HG03460 (cell line): Measurements from ENCODE around the gene CCDC50.

Experiments used
- ATAC-seq: cut with Tn5 transposase; IDR thresholded peaks from one replicate; pipeline ENCODE4 v1.9.1; 2021; ENCODE audit not compliant: unreplicated experiment

Gene CCDC50

DNA sequence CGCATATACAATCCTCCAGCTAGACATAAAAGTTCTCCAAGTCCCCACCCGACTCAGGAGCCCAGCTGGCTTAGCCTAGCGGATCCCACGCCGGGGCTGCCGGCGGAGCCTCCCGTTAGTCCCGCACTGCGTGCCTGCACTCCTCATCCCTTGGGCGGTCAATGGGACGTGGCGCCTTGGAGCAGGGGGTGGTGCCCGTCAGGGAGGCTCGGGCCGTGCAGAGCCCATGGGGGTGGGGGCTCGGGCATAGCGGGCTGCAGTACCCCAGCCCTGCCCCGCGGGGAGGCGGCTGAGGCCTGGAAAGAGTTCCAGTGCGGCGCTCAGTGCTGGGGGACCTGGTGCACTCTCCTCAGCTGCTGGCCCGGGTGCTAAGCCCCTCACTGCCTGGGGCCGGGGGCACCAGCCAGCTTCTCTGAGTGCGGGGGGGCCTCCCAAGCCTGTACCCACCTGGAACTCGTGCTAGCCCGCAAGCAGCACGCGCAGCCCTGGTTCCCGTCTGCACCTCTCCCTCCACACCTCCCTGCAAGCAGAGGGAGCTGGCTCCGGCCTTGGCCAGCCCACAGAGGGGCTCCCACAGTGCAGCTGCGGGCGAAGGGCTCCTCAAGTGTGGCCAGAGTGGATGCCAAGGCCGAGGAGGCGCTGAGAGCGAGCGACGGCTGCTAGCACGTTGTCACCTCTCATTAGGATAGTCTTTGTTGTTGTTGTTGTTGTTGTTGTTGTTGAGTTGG is 12.2 kb upstream of the CCDC50 start:
- ATAC-seq, result no peak

DNA sequence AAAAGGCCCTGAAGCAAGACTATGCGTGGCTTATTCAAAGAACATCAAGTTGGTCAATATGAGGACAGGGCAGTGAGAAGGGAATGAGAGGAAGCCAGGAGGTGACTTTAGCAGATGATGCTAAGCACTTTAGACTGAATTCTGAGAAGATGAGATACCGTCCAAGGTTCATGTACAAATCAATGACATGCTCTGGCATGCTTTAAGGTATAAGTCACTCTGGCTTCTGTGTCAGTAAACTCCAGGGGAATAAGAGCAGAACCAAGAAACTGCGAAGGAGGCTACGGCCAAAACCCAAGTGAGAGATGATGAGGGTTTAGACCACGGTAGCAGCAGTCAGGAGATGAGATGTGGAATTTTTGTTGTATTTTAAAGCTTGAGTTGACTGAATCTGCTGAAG is 8.9 kb upstream of the CCDC50 start:
- no peak for ATAC-seq

DNA sequence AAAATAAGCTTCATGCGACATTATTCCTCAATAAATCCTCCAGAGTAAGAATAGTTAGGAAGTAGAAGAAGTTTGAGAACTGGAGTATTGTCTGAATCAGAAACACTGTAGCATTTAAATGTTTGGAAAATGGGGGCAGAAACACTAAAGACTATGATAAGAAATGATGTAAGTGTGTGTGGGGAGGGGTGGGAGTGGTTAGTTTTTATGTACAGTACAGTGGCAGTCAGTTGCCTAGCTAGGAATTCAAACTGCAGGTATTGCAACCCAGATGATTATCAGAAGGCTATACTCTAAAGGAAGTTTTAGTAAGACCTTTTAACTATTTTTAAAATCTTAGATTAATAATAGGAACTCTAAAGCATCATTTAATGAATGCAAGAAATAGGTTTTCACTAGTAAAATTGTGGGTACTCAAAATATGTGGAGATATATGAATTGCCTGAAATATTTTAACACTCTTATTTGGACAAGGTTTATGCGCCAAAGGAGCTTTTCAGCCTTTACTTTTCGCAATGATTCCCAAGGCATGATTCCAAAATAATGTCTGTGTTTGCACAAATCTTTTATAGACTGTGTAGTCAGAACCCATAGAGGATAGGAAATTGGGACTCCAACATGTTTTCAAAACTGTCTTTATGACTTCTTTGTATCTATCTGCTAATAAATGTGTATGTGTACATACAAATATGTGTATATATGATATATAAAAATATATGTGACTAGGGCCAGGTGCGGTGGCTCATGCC is 8.0 kb upstream of the CCDC50 start:
- ATAC-seq, result no peak

DNA sequence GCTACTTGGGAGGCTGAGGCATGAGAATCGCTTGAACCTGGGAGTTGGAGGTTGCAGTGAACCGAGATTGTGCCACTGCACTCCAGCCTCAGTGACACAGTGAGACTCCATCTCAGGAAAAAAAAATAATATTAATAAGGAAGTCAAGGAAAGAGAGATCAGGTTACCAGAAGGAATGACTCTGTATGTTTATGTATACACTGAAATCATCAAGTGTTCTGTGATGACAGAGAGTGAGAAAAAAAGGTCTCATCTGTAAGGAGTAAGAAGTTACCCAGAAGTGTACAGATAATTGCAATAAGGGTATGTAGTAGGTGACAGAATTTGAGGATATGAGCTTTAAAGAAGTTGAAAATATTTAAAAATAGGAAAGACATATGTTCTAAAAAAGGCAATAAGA is 4.3 kb upstream of the CCDC50 start:
- ATAC-seq, result no peak

DNA sequence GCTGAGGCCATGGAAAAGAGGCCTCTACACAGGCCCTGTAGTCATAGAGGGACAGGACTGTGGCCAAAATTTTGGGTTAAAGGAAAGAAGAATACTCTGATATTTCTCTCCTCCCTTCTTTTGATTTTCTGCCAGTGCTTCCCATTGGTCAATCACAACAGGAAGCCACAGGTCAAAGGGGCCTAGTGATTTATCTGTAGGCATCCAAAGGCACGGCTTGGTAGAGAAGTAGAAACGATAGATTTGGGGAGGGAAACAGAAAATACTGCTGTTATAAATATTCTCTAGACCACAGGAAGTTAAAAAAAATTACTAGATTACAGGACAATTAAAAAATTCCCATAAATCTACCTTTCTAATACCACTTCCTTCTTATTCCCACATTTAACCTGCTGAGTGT is 1.7 kb upstream of the CCDC50 start:
- no peak for ATAC-seq

DNA sequence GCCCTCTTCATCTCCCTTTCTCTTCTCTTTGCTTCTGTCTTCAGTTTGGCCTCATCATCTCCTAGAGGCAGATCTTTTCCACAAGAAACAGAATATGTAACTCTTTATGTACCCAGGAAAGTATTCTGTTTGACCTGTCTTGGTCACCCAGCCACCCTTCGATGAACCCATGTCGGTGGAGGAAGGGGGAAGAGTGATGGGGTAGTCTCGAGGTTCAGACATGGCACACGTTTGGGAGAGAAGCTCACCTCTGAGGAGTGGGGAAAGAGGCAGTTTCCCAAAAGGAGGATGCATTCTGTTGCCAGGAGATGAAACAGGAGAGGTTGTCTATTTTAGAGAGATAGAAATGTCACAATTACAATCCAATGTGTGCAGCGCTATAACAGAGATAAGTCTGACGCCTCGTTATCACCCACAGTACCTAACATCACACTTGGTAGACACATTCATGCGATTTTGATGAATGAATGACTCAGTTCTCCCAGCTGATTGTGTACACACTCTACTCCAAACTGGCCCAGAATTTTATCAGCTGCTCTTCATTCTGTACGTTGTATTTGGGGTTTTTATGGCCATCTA is 722 bp upstream of the CCDC50 start:
- ATAC-seq, result no peak

DNA sequence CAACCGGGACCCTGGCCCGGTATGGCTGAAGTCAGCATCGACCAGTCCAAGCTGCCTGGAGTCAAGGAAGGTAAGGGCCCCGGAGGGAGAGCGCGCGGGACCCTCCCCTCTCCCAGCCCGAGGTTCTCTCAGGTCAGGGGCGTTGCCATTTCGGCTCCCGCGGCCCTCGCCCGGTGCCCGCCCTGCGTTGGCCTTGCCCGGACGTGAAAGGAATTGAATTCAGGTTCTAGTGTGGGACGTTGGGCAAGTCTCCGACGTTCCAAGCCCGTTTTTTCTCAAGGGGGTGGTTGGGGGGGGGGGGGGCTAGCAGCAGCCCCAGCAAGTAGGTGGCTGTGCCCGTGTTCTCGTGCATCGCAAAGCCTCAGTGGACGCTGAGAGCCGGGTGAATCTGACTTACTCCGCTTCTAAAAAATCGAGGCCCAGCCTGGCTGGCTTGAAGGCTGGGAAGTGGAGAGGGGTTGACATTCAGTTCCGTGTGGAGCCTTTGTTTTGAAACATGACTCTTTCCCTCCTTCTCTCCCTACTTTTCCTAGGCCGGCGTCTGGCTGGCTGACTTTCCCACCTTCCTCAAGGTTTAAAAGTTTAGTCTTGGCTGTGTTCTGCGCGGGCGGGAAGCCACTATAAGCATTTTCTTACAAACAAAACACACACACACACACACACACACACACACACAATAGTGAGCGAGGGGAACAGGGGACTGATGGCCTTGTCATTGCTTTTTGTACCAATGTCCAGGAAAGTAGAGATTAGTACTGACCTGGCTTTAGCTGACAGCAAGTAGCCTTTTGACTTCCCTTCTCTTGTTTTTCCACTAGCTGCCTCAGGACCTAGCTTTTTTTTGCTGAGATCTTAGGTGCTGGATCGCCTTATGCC is 698 bp downstream of the CCDC50 start, which contains the start of gene UTS2B:
TSS of gene UTS2B (minus strand) at position 873 of the 876 bp plus-strand sequence. CDS start 48,337 bp downstream, outside the sequence.
- ATAC-seq, result peak; percentile 31

DNA sequence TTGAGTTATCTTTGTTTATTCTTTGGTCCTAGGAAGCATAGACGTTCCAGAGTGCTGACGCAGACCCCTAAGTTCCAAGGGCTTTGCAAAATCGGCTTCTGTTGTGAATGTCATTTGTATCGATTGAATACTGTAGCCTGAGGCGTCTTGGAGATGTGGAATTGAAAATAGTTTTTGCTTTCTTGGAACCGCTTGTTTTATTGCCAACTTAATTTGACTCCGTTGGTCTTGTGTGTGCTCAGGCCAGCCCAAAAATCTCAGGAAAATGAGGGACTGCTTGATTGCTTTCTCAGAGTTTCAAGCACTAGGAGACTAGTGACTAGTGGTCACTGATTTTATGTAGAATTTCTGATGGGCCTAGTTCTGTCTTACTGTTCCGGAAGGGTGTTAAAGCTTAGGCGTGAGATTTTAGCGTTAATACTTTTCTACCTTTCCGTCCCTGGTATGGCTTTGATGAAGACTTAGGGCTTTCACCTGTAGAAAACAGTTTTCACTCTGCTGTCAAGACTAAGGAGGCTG is 1.4 kb downstream of the CCDC50 start:
- no peak for ATAC-seq

DNA sequence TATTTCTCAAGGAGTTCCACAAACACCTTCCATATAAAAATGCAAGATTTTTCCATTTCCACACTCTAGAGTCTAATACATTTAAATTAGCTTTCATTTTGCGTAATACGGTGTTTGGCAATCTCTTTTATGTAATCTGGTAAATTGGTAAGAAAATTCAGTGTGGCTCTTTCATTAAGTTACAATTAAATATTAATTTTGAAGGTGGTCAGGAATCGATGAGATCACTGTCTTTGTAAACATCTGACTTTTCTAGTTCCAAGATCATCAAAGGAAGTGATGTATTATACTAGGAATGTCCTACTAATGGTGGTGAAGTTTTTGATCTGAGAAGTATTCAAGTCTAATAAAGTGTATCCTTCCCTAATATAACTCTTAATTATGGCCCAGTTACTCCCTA is 2.2 kb downstream of the CCDC50 start:
- ATAC-seq, result no peak

DNA sequence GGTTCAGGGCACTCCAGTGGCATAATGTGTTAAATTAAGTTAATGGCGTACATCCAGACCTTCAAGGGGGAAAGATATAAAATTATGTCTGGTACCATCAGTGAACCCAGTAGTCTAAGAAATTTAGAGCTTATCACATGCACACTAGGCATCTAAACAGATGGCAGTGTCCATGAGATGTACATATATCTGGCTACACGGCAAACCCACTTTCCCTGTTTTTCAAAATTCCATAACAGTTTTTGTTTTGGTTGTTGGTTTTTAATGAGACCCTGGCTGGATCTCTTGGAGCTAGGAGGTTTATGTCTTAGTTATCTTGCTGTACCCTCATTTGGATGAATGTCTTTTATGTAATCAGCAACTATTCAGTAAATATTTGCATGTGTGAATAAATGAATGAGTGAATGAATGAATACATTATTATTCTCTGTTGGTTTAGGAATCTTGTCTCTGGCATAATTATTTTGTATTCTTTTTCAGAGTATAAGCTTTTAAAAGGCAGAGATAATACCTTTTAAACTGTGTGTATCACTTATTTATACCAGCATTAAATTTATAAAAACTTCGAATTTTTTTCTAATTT is 4.2 kb downstream of the CCDC50 start:
- no peak for ATAC-seq

DNA sequence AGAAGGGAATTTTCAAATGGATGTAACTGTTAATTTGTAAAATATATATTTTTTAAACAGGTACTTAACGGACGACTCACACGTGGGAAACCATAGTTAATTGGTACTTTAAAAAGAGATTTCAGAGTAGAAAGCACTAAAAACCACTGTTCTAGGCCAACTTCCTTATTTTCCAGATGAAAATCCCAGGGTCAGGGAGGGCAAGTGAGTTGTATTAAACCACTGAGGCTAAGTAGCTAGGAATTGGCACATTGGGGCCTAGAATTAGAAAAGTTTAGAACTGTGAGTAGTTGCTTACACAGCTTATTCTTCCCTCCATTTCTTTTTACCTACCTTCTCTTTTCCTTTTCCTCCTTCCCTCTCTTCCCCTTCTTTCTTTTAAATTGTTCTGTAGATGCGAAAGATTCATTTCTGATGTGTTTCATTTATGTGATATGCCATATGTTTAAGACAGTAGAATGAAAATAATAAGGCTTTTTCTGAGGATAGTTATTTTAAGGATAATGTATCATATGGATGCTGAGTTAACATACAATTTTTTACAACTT is 5.2 kb downstream of the CCDC50 start:
- ATAC-seq, result no peak

DNA sequence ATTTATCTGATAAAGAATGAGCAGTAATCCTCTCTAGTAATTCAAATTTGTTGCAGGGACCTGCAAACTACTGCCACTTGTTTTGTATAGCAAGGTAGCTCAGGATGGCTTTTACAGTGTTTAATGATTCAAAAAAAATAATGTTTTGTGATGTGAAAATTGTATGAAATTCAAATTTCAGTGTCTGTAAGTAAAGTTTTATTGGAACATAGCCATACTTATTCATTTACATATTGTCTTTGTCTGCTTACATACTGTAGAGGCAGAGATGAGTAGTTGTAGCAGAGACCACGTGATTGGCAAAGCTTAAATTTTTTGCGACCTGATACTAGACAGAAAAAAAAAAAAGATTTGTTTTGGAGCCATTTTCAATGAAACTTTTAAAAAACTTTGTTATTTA is 7.6 kb downstream of the CCDC50 start:
- no peak for ATAC-seq

DNA sequence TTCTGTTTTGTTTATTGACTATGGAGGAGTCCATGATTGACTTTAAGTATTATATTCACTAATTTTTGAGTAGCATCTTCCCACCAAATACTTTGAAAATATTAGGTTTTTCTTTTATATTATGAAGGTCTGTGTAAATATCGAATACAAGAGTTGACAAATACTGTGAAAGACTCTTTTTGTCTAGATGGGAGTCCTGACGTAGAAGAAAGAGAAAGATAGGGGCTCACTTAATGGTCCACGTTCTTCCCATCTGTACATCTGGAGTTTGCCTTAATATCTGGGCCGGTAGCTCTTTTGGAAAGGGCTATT is 8.9 kb downstream of the CCDC50 start:
- no peak for ATAC-seq

DNA sequence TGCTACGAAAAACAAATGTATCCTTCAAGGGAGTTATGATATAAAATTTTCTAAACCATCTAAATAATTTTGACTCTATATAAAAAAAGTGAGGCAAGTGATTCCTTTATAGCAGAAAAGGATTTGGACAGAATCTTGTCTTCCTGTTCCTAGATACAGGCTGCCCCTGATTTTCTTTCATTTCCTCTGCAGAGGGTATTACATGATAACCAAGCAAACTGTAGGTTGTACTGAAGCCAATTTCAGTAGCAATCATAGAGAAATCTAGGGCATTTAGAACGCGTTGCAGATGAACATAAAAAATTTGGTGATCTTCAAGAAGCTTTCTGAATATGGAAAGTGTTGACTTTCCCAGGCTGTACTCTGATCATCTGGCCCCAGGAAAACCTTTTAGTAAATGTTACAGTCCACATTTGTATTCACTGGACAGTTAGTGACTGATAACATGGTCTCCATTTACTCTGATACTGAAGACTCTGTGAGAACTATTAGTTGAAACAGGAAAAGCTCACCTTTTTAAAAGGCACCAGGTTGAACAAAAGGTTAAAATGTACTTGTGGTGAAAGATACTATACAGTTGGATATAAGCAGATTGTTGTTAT is 10.2 kb downstream of the CCDC50 start:
- ATAC-seq, result no peak

DNA sequence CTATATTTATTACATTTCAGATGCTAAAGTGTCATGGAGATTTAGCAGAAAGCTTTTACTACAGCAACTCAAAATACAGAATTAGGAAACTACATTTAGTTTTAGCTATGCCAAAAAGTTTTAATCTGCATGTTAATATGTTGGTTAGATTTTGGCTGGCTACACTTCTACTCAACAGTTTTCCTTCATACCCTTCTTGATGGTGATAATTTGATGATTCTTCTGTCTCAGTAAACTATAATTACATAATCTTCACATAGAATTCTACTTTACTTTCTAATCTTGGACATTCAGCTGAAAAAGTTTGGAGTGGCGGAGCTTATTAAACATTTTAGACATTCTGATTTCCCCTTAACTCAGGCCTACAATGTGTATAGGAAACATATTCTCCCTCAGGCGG is 11.2 kb downstream of the CCDC50 start:
- ATAC-seq, result no peak

DNA sequence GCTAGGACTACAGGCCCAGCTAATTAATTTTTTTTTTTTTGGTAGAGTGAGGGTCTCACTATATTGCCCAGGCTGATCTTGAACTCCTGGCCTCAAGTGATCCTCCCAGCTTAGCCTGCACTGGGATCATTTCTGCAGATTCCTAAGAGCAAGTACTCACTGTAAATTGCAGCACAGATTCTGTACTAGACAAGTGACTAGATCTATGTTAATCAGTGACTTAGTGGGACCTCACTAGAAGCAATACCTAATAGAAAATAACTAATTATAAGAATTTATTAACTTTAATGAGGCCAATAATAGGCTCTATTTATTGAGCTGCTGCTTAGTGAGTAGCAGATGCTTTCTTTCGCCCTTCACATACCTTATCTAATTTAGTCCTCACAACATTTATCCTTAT is 11.8 kb downstream of the CCDC50 start:
- no peak for ATAC-seq

DNA sequence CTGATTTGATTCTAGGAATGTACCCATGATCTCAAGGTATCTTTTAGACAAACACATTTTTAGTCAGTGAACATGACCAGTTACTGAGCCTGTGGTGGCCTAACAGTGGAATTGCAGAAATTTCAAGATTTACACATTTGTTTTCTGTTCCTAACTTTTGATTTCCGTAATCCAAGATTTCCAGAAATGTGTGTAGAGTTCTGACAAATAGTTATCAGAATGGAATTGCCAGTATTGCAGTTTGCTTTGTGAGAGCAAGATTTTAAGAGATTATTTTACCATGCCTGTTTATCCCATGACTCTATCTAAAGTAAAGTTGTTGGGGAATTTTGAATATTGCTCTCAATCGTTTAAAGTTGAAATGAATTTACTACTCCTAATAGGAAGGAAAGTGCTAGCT is 12.8 kb downstream of the CCDC50 start:
- ATAC-seq, result no peak

DNA sequence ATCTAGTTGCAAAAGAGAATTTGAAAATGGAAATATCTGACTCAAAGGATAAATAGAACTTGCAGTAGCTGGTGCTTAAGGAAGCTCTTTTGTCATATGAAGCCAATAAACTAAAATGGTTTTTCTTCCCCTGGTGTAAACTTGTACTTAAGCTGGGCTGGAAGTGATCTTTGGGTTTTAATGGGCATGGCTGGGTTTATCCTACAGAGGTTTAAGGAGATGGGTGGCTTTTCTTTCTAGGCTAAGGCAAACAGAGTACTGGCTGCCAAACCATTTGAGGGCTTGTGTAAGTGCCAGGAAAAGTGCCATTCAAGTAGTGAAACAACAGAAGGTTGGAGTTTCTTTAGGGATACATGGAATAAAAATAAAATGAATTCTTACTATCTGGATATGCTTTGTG is 13.2 kb downstream of the CCDC50 start:
- ATAC-seq, result no peak

DNA sequence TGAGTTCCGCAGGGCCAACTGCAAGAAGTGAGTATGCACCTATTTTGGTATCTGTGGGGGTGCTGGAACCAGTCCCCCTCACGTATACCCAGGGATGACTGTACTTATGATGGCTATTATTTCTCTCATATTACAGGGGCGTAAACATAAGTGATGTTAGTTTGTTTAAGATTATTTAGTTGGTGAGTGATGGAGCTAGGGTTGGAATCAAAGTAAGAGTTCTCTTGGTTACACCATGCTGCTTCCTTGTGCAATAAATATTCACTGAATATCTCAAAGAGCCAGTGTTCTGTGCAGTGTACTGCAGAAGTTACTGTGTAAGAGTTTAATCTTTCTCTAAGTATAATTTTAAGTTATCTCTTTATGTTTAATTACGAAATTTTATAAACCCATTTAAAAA is 13.9 kb downstream of the CCDC50 start:
- no peak for ATAC-seq

DNA sequence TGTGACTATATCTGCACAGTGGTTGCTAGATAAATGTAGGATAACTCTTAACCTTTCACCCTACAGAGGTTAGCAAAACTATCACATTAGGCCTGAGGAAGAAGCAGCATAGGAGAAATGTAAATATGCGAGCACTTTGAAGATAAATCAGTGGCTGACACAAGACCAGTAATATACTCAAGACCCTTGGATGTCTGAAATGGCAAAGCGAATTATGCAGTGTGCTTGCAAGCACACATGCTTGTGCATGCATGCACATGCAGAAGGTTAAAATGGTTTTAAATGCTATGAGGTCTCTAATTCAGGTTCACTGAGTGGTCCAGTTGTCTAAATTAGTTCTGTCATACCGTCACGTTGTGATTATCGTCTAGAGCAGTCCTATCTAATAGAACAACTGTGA is 14.7 kb downstream of the CCDC50 start:
- ATAC-seq, result no peak
